Measurements from ENCODE around the gene NXT1. TPM values are rescaled to one million over a fixed set of nuclear protein-coding genes. Genes with fewer than 3 reads are reported as not detected.

The NXT1 gene
- total and polyA plus RNA-seq, 10 of the 15 experiments (the other 5 are each of a cell fraction or from before 2014, with no cell fraction given), result 10.2 to 66.7 (median 44.0) TPM

DNA sequence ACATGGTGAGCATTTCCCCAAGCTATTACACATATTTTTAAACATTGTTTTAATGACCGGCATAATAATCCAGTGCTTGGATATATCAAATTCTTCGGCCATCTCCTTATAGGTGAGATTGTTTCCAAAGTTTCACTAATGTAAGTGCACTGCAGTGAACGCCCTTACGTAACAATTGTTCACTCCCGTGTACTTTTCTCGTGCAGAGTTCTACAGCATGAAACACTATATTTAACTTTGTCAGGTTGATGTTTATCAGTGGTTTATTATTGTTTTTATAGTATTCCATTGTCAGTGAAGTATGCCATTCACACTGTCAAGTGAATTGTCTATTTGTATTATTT lies 7.9 kb downstream of the NXT1 start:
- Histone ChIP-seq H3K4me2 (ENCODE audit: control insufficient read depth, insufficient read depth) (peak overlapping the region; percentile 63), H4K20me1 (ENCODE audit: control insufficient read depth, insufficient read depth) (no peaks in the 10 kb centered on the region), H3K4me3 (peak overlapping the region; percentile 33; the same call in 1 of the 2 replicates), H3K4me1 (ENCODE audit: control insufficient read depth, insufficient read depth, low read length) (peaks cover 7% of the 10 kb centered on the region), H3K27me3 (replicated peaks in 1 of 2; ENCODE audit: control insufficient read depth in 2 of 2, insufficient read depth in 2 of 2, low read length in 1 of 2) (no peaks in the 10 kb centered on the region), H3K9ac (ENCODE audit: control insufficient read depth, insufficient read depth, low read length) (no peak overlapping the region), H3K27ac (ENCODE audit: control insufficient read depth, insufficient read depth) (no peak overlapping the region), H3K9me3 (replicated peaks; ENCODE audit: control insufficient read depth, insufficient read depth, low read length) (no peaks in the 10 kb centered on the region), H3K79me2 (ENCODE audit: control insufficient read depth, insufficient read depth, low read length) (peaks cover 28% of the 10 kb centered on the region), H2AFZ (ENCODE audit: control insufficient read depth, low read depth, low read length) (peak overlapping the region; percentile 47), H3K36me3 (ENCODE audit: control insufficient read depth in 2 of 2, insufficient read depth in 2 of 2, low read length in 1 of 2) (peaks cover 5 to 8% of the 10 kb centered on the region in 2 experiments; a peak in 3 of 4 replicates)
- RAD21 ChIA-PET (ENCODE audit: unreplicated experiment), result interaction anchor here (1.2 to 2.1 kb wide), 5 partner anchors 8 to 63 kb away, joined by 4 to 31 read pairs (median 8); partner anchors contain the start of genes NAPB and NXT1
- FAIRE-seq (no peak), DNase-seq (ENCODE audit: low read depth, low spot score) (no peak), ATAC-seq (no peak)
- CTCF ChIA-PET, result interaction anchor here (0.9 to 2.0 kb wide), 8 partner anchors 9 to 88 kb away, joined by 3 to 11 read pairs (median 7); partner anchors contain the start of gene NAPB
- 26% methylated on average over 6 of the region's 6 CpGs for WGBS (ENCODE audit: insufficient coverage, insufficient replicate concordance, low lambda C conversion rate, missing lambda C conversion rate)
- in situ Hi-C loops (cut with MboI), result loop anchor here (25.0 kb wide), 2 partner anchors 1704 to 1904 kb away; partner anchors contain the start of gene ACSS1
- BruUV-seq (replicated peaks), result no TSS peak
- POLR2A ChIA-PET, result interaction anchor here (1.0 to 4.5 kb wide), 7 partner anchors 8 to 63 kb away, joined by 3 to 61 read pairs (median 6); partner anchors contain the start of genes NAPB and NXT1
- TF ChIP-seq ZNF384 (IDR thresholded peaks at IDR 0.05; ENCODE audit: borderline replicate concordance, low read depth, low read length) (no peak), ZNF207 (IDR thresholded peaks at IDR 0.05; ENCODE audit: borderline replicate concordance) (no peak), NR2C1 (IDR thresholded peaks at IDR 0.05) (no peak), NFXL1 (IDR thresholded peaks at IDR 0.05; ENCODE audit: borderline replicate concordance) (no peak), SMC3 (IDR thresholded peaks at IDR 0.05; ENCODE audit: borderline replicate concordance, low read length) (no peak), RAD21 (IDR thresholded peaks at IDR 0.05; ENCODE audit: insufficient read depth, low read depth, low read length) (no peak), STAT1 (conservative IDR thresholded peaks at IDR 0.05) (no peak), NRF1 (conservative IDR thresholded peaks at IDR 0.05; ENCODE audit: low read depth, low read length) (no peak), SMAD1 (IDR thresholded peaks at IDR 0.05; ENCODE audit: low read depth, partially characterized antibody) (no peak), HDAC2 (IDR thresholded peaks at IDR 0.05) (no peak)
- TF ChIP-seq, protein P1, sequence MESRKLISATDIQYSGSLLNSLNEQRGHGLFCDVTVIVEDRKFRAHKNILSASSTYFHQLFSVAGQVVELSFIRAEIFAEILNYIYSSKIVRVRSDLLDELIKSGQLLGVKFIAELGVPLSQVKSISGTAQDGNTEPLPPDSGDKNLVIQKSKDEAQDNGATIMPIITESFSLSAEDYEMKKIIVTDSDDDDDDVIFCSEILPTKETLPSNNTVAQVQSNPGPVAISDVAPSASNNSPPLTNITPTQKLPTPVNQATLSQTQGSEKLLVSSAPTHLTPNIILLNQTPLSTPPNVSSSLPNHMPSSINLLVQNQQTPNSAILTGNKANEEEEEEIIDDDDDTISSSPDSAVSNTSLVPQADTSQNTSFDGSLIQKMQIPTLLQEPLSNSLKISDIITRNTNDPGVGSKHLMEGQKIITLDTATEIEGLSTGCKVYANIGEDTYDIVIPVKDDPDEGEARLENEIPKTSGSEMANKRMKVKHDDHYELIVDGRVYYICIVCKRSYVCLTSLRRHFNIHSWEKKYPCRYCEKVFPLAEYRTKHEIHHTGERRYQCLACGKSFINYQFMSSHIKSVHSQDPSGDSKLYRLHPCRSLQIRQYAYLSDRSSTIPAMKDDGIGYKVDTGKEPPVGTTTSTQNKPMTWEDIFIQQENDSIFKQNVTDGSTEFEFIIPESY (IDR thresholded peaks at IDR 0.05), result no peak
- SMC1A ChIA-PET (ENCODE audit: uncharacterized antibody, unreplicated experiment), result interaction anchor here (0.8 to 2.2 kb wide), 6 partner anchors 9 to 88 kb away, joined by 3 to 14 read pairs (median 5); no protein-coding TSS in a partner anchor
- intact Hi-C loops (cut with micrococcal nuclease; ENCODE audit: unreplicated experiment), result loop anchor here (1.0 kb wide), 1 partner anchor 8 kb away; the partner anchor contains the start of gene NXT1

All from GM12878 (cell line).